GM12865 (cell line): ENCODE measurements around the gene HEPACAM.
"Not testable (repeated sequence)": the region's sequence is repeated elsewhere in the genome, so short reads cannot be mapped to it uniquely, and the experiment has no call there.

Experiments
- DNase-seq: peaks from one replicate; pipeline ENCODE4 v3.0.0; 2010; ENCODE audit warnings: low read depth
- H3K4me3 ChIP-seq: 2 replicates; pipeline ENCODE4 v1.5.1; 2011; ENCODE audit warnings: mild to moderate bottlenecking, low read depth, low read length, control low read depth
- TF ChIP-seq, protein P1 (sequence below): IDR thresholded peaks from 2 replicates; pipeline ENCODE4 v1.5.1; 2011; ENCODE audit warnings: low read length, control low read depth, low read depth, inconsistent platforms; ENCODE audit not compliant: insufficient read depth; ENCODE audit errors: missing control alignments

Gene HEPACAM

GRCh38 chr11:124976531-124976930, 40.7 kb upstream of the HEPACAM start:
- no peak overlapping the region for H3K4me3 ChIP-seq
- no peak for DNase-seq
- TF ChIP-seq, protein P1, sequence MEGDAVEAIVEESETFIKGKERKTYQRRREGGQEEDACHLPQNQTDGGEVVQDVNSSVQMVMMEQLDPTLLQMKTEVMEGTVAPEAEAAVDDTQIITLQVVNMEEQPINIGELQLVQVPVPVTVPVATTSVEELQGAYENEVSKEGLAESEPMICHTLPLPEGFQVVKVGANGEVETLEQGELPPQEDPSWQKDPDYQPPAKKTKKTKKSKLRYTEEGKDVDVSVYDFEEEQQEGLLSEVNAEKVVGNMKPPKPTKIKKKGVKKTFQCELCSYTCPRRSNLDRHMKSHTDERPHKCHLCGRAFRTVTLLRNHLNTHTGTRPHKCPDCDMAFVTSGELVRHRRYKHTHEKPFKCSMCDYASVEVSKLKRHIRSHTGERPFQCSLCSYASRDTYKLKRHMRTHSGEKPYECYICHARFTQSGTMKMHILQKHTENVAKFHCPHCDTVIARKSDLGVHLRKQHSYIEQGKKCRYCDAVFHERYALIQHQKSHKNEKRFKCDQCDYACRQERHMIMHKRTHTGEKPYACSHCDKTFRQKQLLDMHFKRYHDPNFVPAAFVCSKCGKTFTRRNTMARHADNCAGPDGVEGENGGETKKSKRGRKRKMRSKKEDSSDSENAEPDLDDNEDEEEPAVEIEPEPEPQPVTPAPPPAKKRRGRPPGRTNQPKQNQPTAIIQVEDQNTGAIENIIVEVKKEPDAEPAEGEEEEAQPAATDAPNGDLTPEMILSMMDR: no peak

GRCh38 chr11:124971810-124972209, 36.0 kb upstream of the HEPACAM start:
- H3K4me3 ChIP-seq: no peak overlapping the region
- no peak for DNase-seq
- TF ChIP-seq, protein P1: no peak

DNA sequence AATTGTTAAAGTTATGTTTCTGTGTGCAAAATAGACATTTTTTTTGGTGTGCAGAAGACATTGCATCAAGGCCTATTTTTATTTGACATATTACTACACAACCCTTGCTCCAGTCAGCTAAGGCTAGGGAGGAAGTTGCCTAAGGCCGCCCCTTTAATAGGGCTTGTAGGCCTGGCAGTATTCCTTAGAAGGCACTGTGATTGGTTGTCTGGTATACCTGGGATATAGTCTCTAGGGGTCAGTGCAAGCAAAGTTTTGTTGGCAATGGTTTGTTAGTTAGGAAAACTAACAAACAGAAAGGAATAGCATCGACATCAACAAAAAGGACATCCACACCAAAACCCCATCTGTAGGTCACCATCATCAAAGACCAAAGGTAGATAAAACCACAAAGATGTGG, 35.1 kb upstream of the HEPACAM start:
- TF ChIP-seq, protein P1: no peak
- no peak for DNase-seq
- H3K4me3 ChIP-seq: no peak overlapping the region

GRCh38 chr11:124968197-124968596, 32.4 kb upstream of the HEPACAM start:
- not testable (repeated sequence) for H3K4me3 ChIP-seq, DNase-seq

GRCh38 chr11:124961972-124962609, 26.2 kb upstream of the HEPACAM start:
- H3K4me3 ChIP-seq: no peak overlapping the region
- peak; percentile 76 for DNase-seq
- TF ChIP-seq, protein P1: peak; percentile 68

GRCh38 chr11:124955035-124955434, 19.2 kb upstream of the HEPACAM start:
- DNase-seq: no peak
- TF ChIP-seq, protein P1: no peak
- peak overlapping the region; percentile 99 for H3K4me3 ChIP-seq

- H3K4me3 ChIP-seq: peak overlapping the region; percentile 99
- TF ChIP-seq, protein P1: no peak
- no peak for DNase-seq
These were observed 18.7 kb upstream of the HEPACAM start for GRCh38 chr11:124954590-124954955.
